Activated CD8-positive, alpha-beta memory T cell treated with anti-CD3 and anti-CD28 coated beads, Interleukin-2, amount 50 U/mL, for 1 hour (primary cell): ENCODE measurements around the gene RGPD5.
"Not testable (repeated sequence)": the region's sequence is repeated elsewhere in the genome, so short reads cannot be mapped to it uniquely, and the experiment has no call there.

Source experiments
- DNase-seq: peaks from one replicate; pipeline ENCODE4 v3.0.0-alpha.2; 2020; ENCODE audit errors: extremely low read depth

Gene RGPD5

GRCh38 chr2:109893736-109894135, 99.6 kb downstream of the RGPD5 start:
- not testable (repeated sequence) for DNase-seq

GRCh38 chr2:109894141-109894540, 100.0 kb downstream of the RGPD5 start:
- DNase-seq = not testable (repeated sequence)

GRCh38 chr2:109895090-109895869, 101.2 kb downstream of the RGPD5 start:
- DNase-seq = not testable (repeated sequence)

GRCh38 chr2:109896212-109896611, 102.1 kb downstream of the RGPD5 start:
- not testable (repeated sequence) for DNase-seq

GRCh38 chr2:109897769-109898461, 103.8 kb downstream of the RGPD5 start:
- DNase-seq = not testable (repeated sequence)

- DNase-seq = not testable (repeated sequence)
These were observed 104.6 kb downstream of the RGPD5 start, which contains the start of gene LIMS3 for GRCh38 chr2:109898462-109899336. TSS of gene LIMS3 (plus strand) at chr2:109898688. CDS start at chr2:109898729, 41 bp downstream.

GRCh38 chr2:109905796-109906195, 111.7 kb downstream of the RGPD5 start:
- not testable (repeated sequence) for DNase-seq
